ENCODE measurements around the gene IGFBP2. TPM values are rescaled to one million over a fixed set of nuclear protein-coding genes. Genes with fewer than 3 reads are reported as not detected.

The IGFBP2 gene
- total and polyA plus RNA-seq, 9 of the 15 experiments (the other 6 are each of a cell fraction or from before 2014, with no cell fraction given): 0.93 TPM; not detected in 8

Other genes with a start within 250 kb of the IGFBP2 start
- gene SMARCAL1, start 220.9 kb upstream of the IGFBP2 start, total RNA-seq (2014; rRNA removed): 12.4 and 15.6 TPM in 2 replicates
- 11.5 and 12.4 TPM in 2 replicates for gene SMARCAL1, start 220.9 kb upstream of the IGFBP2 start, total RNA-seq (2014; rRNA removed; fragmentation: Illumina TruSeq; extraction: Trizol)
- gene SMARCAL1, start 220.9 kb upstream of the IGFBP2 start, total RNA-seq (2015; rRNA removed; fragmentation: Illumina TruSeq; extraction: Trizol): 10.2 and 10.6 TPM in 2 replicates
- gene SMARCAL1, start 220.9 kb upstream of the IGFBP2 start, total RNA-seq (2021): 21.8 and 22.6 TPM in 2 replicates
- gene SMARCAL1, start 220.9 kb upstream of the IGFBP2 start, polyA plus RNA-seq (2011; rRNA removed): 27.9 and 29.7 TPM in 2 replicates
- 18.5 and 20.6 TPM in 2 replicates for gene SMARCAL1, start 220.9 kb upstream of the IGFBP2 start, polyA plus RNA-seq (2014; fragmentation: Illumina TruSeq; extraction: Trizol)
- 10 to 100 TPM in 1 of 2 experiments, 1 to 10 TPM in 1; 8.2 to 12.3 TPM for gene SMARCAL1, start 220.9 kb upstream of the IGFBP2 start, polyA plus RNA-seq (2014; fragmentation: Nextera tagmentation; extraction: Ambion mirVana)
- 11.9 and 16.3 TPM in 2 replicates for gene SMARCAL1, start 220.9 kb upstream of the IGFBP2 start, polyA plus RNA-seq (2014; rRNA removed)
- gene RPL37A, start 134.6 kb upstream of the IGFBP2 start, total RNA-seq (2014; rRNA removed): 1,954 and 2,610 TPM in 2 replicates
- gene RPL37A, start 134.6 kb upstream of the IGFBP2 start, total RNA-seq (2014; rRNA removed; fragmentation: Illumina TruSeq; extraction: Trizol): 2,970 and 2,991 TPM in 2 replicates
- 3,128 and 3,349 TPM in 2 replicates for gene RPL37A, start 134.6 kb upstream of the IGFBP2 start, total RNA-seq (2015; rRNA removed; fragmentation: Illumina TruSeq; extraction: Trizol)
- gene RPL37A, start 134.6 kb upstream of the IGFBP2 start, total RNA-seq (2021): 2,073 and 2,273 TPM in 2 replicates
- gene RPL37A, start 134.6 kb upstream of the IGFBP2 start, polyA plus RNA-seq (2011; rRNA removed): 2,373 and 2,467 TPM in 2 replicates
- gene RPL37A, start 134.6 kb upstream of the IGFBP2 start, polyA plus RNA-seq (2014; fragmentation: Illumina TruSeq; extraction: Trizol): 2,856 and 3,318 TPM in 2 replicates
- gene RPL37A, start 134.6 kb upstream of the IGFBP2 start, polyA plus RNA-seq (2014; fragmentation: Nextera tagmentation; extraction: Ambion mirVana): 1,000 to 10,000 TPM; 2,078 to 2,436 TPM
- gene RPL37A, start 134.6 kb upstream of the IGFBP2 start, polyA plus RNA-seq (2014; rRNA removed): 1,938 and 2,430 TPM in 2 replicates
- not detected in 2 replicates for gene IGFBP5, start 62.1 kb downstream of the IGFBP2 start, total RNA-seq (2014; rRNA removed)
- not detected in 2 replicates for gene IGFBP5, start 62.1 kb downstream of the IGFBP2 start, total RNA-seq (2014; rRNA removed; fragmentation: Illumina TruSeq; extraction: Trizol)
- gene IGFBP5, start 62.1 kb downstream of the IGFBP2 start, total RNA-seq (2015; rRNA removed; fragmentation: Illumina TruSeq; extraction: Trizol): not detected in 2 replicates
- gene IGFBP5, start 62.1 kb downstream of the IGFBP2 start, total RNA-seq (2021): 1.9 and 2.5 TPM in 2 replicates
- 0.01 and 0.05 TPM in 2 replicates for gene IGFBP5, start 62.1 kb downstream of the IGFBP2 start, polyA plus RNA-seq (2011; rRNA removed)
- not detected in 2 replicates for gene IGFBP5, start 62.1 kb downstream of the IGFBP2 start, polyA plus RNA-seq (2014; fragmentation: Illumina TruSeq; extraction: Trizol)
- gene IGFBP5, start 62.1 kb downstream of the IGFBP2 start, polyA plus RNA-seq (2014; fragmentation: Nextera tagmentation; extraction: Ambion mirVana): not detected
- gene IGFBP5, start 62.1 kb downstream of the IGFBP2 start, polyA plus RNA-seq (2014; rRNA removed): 0.03 and 0.49 TPM in 2 replicates
- not detected in 2 replicates for gene TNP1, start 226.6 kb downstream of the IGFBP2 start, total RNA-seq (2014; rRNA removed)
- gene TNP1, start 226.6 kb downstream of the IGFBP2 start, total RNA-seq (2014; rRNA removed; fragmentation: Illumina TruSeq; extraction: Trizol): not detected in 2 replicates
- gene TNP1, start 226.6 kb downstream of the IGFBP2 start, total RNA-seq (2015; rRNA removed; fragmentation: Illumina TruSeq; extraction: Trizol): not detected in 2 replicates
- not detected in 2 replicates for gene TNP1, start 226.6 kb downstream of the IGFBP2 start, total RNA-seq (2021)
- not detected in 2 replicates for gene TNP1, start 226.6 kb downstream of the IGFBP2 start, polyA plus RNA-seq (2011; rRNA removed)
- gene TNP1, start 226.6 kb downstream of the IGFBP2 start, polyA plus RNA-seq (2014; fragmentation: Illumina TruSeq; extraction: Trizol): not detected in 2 replicates
- not detected for gene TNP1, start 226.6 kb downstream of the IGFBP2 start, polyA plus RNA-seq (2014; fragmentation: Nextera tagmentation; extraction: Ambion mirVana)
- not detected in 2 replicates for gene TNP1, start 226.6 kb downstream of the IGFBP2 start, polyA plus RNA-seq (2014; rRNA removed)